ENCODE results near the gene PRRX2.
"Not testable (repeated sequence)": the region's sequence is repeated elsewhere in the genome, so short reads cannot be mapped to it uniquely, and the experiment has no call there.

Gene PRRX2

DNA sequence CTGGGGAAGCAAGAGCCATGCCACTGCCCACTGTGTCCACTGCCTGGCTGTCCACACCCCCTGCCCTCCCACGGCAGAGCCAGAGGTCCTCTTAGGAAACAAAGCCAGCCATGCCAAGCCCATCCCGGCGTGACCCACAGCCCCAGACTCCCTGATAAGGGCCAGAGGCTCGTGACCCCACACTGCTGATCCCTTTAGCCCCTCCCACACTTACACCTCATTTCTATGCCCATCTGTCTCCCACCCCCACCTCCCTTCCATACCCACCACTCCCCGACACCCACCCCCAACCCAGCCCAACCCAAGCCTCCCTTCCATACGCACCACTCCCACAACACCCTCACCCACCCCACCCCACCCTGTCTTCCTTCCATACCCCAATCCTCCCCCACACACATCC lies 70.1 kb downstream of the PRRX2 start:
- no peak for DNase-seq (ENCODE audit: low spot score)

DNA sequence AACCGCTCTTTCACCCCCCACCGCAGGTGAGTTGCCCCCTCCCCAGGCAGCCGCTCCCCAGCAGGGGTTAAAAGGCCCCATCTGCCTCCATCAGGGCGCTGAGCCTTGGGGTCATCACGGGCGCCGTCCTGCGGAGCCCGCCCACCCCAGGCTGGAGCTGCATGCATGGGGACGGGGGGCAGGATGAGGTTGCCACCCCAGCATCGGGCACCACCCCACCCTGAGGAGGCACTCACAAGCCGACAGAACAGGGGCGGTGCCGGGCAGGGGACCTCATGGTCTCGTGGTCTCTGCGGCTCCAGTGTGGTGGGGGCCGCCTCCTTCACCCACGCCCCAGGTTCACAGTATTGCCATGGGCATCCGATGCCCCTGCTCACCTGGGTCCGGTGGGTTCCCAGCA lies 70.9 kb downstream of the PRRX2 start:
- no peak for DNase-seq (ENCODE audit: low spot score)

DNA sequence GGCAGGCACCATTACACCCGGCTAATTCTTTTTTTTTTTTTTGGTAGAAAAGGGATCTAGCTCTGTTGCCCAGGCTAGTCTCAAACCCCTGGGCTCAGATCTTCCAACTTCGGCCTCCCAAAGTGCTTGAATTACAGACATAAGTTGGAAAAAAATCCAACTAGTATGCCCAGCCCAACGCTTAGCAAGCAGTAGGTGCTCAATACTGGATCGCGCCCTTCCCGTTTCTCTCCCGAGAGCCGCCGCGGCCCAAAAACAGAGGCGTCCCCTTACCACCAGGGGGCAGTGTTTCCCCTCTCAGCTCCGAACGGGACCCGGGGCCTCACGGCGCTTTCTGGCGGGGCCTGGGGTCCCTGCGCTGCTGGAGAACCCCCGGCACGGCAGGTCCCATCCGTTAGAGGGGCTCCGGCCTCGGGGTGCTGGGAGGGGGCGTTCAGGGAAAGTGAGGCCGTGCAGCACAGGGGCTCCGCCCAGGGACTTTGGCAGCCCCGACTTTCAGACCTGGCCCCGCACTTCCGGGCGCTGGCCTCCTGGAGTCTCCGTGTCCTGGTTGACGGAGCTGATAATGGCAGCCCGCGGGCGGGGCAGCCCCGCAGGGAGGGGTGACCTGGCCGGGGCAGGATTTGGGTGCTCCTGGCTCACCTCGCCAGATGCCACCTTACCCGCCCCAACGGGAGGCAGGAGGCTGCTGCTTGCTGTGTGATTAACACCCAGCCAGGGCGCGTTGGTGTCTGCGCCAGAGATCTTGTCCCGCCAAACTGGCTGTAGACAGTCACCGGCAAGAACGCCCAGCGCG lies 72.2 kb downstream of the PRRX2 start:
- peak; percentile 39 for DNase-seq (ENCODE audit: low spot score)

DNA sequence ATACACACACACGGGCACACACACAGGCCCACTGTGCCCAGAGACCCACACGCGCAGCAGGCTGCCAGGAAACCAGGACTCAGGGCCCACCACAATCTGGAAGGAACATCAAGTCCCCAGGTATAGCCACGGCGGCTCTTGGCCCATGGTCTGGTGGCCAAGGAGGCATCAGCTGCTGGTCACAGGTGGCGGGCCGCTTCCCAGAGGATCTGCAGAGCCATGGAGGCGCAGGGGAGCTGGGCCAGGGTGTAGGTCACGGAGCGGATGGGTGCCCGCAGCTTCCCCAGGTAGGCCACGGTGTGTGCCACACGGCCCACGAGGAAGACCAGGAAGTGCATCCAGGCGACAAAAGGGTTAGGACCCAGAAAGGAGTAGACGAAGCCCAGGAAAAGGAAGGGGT lies 74.0 kb downstream of the PRRX2 start:
- no peak for DNase-seq (ENCODE audit: low spot score)

DNA sequence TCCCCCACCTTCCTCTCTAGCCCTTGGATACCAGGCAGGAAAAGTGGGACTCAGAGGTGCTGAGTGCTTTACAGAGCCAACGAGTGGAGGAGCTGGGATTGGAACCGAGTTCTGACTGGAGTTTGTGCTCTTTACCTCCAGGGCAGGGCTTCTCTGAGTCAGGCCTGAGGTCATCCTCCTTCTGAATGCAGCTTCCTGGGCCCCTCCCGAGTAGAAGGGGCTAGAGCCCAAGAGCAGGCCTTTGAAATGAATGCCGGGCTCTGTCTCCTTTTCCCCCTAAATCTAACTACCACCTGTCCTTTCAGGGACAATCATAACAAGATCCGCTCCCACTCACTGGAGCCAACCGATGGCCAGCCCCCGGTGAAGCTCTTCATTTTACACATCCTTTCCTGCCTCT lies 74.7 kb downstream of the PRRX2 start:
- DNase-seq (ENCODE audit: low spot score), result no peak

DNA sequence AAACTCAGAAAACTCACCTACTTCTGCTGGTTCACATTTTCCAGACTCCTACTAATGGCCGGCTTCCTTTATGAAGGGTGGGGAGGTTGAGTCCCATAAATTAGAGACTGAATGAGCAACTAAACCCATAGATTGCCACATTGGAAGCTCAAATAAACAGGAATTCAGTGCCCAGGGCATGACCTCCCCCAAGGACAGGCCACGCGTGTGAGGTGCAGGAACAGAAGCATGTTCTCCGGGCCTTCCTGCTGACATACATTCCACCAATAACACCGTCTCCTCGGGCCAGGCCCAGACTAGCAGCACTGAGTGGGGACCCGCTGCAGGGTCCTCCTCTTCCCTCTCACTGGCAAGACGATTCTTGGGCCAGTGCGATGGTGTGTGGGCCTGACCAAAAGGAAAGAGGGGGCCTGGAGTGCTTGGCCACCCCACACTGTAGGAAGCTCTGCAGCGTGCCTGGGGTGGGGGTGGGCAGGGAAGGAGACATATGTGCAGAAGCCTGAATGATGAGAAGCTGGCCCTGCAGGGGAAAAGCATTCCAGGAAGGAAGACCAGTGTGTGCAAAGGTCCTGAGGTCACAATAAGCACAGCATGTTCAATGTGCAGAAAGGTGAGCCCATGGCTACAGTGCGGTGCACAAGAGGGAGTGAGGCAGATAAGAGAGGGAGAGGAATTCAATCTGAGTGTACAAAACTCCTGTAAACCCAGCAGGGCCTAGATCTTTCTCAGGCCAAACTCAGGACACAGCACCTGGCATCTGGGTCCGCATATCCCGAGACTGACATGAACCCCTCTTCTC lies 75.4 kb downstream of the PRRX2 start:
- DNase-seq (ENCODE audit: low spot score), result no peak

DNA sequence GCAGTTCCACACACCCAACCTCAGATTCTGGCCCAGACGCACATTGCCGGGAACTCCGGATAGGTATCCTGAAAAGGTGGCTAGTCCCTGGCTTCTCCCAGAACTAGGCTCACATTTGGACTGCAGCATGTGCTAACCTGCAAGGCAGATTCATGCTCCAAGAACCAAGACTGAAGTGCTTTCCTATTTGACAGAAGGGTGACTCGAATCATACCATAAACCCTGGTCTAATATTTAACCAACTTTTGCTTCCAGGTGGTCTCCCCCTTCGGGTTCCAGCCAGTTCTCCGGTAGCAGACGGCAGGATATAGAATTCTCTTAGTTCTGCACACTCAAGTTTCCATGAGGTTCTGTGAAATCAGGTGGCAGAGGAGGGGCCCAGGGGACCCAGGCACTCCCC lies 79.8 kb downstream of the PRRX2 start:
- no peak for DNase-seq (ENCODE audit: low spot score)

DNA sequence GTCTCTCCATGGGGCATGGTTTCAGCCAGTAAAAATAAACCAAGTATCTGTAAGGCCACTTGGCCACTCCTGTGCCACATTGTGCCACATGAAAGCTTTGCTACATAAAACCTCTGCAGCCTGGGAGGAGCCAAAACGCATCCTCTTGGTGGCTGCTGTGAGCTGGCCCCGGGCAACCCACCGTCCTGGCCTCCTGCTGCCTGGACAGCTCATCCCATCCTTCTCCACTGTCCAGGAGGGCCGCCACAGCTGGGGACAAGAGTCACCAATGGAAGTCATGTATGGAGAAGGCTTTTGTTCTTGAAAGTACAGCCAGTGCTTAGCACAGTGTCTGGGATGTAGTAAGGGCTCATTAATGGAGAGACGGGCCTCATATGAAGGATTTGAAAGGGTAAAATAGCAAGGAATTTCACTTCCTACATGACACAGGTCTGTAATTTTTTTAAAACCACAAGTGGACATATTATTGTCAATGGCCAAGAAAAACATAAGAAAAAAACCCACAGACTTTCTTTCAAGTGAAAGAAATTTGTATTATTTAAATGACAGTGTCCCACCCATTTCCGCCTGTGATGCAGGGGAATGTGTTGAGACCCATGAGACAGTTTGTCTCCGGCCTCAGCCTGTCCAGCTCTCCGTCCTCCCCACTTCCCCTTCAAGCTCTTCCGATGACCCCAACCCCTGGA lies 80.8 kb downstream of the PRRX2 start:
- no peak for DNase-seq (ENCODE audit: low spot score)

DNA sequence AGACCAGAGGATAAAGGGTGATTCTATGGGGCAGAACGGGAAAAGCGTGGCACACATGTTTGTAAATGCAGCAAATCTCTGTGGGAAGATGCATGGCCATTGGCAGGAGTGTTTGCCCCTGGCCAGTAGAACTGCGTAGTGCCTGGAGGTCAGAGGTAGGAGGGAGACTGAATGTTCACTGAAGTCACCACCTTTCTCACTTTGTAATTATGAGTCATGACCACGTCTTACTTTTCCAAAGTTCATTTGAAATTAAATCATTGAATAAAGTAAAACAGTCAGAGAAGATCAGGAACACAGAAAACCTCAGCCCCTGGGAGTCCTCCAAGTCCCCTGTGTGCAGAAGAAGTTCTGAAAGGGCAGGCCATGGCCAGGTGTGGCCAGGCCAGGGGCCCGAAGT lies 82.8 kb downstream of the PRRX2 start:
- DNase-seq (ENCODE audit: low spot score), result no peak

DNA sequence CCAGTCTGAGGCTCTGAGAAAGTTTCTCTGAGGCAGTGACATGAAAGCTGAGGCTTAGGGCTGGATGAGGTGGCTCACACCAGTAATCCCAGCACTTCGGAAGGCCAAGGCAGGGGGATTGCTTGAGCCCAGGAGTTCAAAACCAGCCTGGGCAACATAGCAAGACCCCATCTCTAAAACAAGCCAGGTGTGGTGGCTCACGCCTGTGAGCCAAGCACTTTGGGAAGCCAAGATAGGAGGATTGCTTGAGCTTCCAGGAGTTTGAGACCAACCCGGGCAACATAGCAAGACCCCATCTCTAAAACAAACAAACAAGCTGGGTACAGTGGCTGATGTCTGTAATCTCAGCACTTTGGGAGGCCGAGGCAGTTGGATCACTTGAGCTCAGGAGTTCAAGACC lies 83.6 kb downstream of the PRRX2 start:
- not testable (repeated sequence) for DNase-seq (ENCODE audit: low spot score)

DNA sequence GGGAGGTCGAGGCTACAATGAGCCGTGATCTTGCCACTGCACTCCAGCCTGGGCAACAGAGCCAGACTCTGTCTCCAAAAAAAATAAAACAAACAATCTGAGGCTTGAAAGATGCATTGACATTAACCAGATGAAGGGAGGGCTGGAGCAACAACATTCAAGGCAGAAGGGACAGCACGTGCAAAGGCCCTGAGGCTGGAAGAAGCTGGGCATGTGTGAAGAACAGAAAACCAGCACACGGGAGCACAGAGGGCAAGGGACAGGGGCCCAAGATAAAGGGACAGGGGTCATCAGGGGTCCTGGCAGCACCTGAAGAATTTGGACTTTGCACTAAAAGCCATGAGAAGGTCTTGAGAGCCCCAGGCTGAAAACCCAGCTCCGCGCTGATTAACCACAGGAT lies 84.1 kb downstream of the PRRX2 start:
- no peak for DNase-seq (ENCODE audit: low spot score)

DNA sequence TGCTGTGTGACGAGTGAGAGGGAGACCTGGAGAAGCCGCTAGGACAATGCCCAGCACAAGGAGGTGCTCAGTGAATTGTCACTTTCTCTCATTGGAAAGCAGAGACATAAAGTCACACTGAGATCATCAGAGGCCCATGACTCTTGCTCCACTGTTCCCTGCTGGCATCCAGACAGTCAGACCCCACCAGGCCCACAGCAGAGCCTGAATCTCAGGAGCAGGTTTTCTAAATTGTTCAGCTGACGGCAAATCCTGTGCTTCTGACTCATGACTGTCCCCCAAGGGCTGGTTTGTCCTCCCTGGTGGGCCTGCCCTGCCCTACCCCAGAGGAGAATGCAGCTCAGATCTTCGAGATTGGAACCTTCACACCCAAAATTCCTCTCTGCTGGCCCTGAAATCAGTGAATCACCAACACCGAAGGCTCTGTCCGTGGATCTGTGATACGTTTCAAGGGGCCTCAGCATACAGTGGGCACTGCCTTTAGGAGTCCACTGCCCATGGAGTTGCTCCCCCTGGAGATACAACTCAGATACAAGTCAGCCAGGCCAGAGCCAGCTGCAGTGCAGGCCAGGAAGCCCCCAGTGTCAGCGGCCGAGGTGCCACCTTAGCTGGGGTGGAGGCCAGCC lies 84.7 kb downstream of the PRRX2 start:
- no peak for DNase-seq (ENCODE audit: low spot score)

DNA sequence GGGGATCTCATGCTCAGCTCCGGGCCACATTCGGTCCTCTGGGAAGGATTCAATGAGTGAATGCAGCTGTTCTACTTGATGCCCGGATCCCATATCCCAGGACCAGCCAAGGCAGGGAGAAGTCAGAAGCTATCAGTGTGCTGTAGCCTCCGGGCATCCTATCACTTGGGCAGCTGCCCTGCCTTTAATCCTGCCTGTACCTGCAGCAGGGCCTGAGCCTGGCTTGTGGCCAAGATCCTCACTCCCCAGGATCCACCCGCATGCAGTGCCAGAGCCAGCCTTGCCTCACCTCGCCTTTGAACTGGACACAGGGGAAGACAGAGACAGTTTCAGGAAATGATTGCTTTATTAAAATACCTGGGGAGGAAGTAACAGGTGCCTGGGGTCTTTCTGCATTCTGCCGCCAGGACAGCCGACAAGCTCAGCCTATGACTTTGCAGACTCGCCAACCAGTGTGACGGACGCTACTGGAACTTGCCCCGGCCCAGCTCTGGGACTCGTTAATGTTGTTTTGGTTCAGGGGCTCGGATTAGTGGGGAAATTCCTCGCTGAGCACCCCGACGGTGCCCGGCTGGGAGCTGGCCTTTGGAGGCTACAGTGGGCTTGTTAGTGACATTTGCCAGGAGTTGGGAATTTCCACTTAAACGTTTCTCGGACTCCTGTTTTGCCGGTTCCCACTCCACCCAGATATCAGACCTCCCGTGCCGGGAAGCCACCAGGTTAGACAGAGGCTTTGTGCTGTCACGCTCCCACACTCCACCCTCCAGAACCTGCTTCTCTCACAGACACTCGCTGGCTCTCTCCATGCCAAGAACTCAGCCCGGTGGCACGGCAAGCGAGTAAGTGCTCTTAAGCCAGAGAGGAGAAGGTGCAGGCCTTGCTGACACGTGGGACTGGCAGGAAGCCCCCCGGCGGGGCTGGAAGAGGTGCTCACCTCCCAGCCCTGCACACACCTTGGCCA lies 86.7 kb downstream of the PRRX2 start:
- no peak for DNase-seq (ENCODE audit: low spot score)

DNA sequence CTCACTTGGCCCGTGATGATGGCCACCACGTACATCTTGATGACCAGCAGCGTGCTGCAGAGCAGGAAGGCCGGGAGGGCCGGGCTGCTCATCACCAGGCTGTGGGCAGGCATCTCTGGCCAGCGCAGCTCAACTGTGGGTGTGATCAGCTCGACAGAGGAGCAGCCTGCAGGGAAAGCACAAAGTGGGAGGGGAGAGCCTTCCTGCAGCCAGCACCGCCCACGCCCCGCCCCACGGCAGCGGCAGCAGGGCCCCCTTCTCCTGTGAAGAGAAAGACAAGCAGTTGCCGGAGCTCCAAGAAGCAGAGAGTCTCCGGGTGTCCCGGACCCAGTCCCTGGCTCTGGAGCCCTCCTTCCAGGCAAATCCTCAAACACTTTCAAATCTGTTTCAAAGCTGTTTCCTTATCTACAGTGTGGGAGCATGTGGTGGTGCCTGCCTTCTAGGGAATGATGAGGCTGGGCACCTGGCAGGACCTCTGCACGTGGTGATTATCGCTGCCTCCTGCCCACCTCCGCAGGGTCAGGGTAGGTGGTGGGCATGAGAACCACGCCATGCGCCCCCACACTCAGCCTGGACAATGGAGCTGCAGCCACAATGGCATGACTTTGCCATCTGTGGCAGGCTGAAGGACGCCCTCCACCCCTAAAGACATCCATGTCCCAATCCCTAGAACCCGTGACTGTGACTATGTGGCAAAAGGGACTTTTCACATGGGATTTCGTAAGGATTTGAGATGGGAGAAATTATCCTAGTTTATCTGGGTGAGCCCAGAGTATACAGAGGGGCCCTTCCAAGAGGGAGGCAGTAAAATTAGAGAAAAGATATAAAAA lies 87.7 kb downstream of the PRRX2 start, which contains the start of gene PTGES:
PTGES (minus strand) TSS at position 143 of the 830 bp plus-strand sequence; CDS start at position 113, 30 bp downstream.
- DNase-seq (ENCODE audit: low spot score), result no peak

DNA sequence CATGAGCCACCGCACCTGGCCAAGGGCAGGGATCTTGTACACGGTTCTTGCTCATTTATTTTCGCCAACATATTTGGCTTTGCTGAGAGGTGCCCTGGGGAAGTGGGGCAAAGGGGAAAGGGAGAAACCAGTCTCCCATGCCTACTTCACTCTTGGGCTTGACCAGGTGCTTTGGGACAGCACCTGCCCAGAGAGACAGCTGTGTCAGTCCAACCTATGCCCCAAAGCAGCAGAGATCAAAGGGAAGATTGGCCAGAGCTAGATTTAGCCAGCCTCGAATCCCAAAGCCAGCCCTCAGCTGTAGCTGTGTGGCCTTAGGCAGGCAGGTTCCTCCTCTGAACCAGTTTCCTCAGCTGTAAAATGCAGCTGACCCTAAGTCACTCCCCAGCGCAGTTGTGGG lies 89.7 kb downstream of the PRRX2 start:
- no peak for DNase-seq (ENCODE audit: low spot score)

DNA sequence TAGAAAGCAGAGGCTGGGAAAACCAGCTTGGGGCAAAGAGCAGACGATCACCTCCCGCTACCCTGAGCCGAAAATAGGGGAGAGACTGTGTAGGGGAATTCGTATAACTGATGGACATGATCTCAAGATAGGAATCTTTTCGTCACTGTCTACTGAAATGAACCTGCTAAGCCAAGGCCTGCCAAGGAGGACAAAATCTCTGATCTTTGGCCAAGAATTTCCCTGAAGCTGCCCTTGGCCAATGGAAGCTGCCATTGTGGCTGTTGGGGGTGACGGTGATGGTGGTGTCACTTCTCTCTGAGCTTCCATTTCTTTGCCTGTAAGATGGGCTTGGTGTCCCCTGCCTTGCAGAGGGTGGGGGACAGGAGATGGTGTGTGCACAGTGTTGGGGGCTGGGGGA lies 90.7 kb downstream of the PRRX2 start:
- DNase-seq (ENCODE audit: low spot score), result no peak

DNA sequence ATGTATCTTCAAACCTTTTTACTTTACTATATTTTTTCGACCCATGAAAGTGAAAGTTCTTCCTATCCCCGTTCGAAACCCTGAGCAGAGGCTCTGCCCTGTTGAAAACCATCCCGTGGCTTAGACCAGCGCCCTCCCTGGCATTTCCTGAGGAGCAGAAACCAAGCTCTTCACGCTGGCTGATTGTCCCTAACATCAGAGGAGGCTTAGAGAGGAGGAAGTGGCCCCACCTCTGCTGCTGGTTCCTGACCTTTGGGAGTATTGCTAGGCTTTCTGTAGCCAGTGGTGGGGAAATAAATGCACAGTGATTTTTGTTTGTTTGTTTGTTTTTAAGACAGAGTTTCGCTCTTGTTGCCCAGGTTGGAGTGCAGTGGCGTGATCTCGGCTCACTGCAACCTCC lies 91.6 kb downstream of the PRRX2 start:
- DNase-seq (ENCODE audit: low spot score), result no peak

DNA sequence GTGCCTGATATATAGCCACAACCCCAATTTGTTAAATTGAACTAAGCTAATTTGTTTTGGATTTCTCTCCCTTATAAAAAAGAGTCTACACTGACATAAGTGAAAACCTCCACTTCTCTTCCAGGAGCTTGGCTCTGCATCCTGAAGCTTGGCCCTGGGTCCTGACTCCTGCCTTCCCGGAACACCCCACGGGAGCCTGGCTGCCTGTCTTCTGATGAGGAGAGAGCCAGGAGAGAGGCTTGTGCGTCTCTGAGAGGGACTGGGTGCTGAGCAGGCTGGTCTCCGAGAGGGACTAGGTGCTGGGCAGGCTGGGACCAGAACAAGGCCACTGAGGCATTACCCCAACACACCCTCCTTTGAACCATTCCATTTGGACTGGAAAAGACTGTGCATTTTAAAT lies 93.9 kb downstream of the PRRX2 start:
- DNase-seq (ENCODE audit: low spot score), result no peak

DNA sequence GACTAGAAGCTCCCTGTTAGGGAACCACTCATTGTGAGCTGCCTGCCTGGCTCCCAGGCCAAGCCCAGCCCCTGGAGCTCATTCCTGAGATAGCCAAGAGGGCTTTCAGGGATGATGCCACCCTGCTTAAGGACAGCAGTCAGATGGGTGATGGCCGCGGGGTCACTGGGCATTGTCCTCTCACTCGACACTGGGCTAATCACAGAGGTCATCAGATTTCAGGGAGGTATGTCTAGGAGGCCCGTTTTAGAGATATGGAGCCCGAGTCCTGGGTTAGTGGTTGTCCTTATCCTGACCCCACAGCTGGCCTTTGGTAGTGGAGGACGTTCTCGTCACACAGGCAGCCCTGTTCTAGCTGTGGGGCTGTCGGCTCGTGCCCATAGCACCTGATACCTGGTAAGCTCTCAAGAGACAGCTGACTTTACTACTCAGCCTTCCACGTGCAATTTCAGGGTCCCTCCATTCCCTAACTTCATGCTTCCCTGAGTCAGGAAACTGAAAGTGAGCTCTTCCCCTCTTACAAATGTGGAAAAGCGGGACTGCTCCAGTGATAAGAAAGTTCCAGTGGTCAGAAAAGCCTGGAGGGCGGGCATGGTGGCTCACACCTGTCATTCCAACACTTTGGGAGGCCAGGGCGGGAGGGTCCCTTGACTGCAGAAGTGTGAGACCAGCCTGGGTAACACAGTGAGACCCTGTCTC lies 94.5 kb downstream of the PRRX2 start:
- DNase-seq (ENCODE audit: low spot score), result no peak

DNA sequence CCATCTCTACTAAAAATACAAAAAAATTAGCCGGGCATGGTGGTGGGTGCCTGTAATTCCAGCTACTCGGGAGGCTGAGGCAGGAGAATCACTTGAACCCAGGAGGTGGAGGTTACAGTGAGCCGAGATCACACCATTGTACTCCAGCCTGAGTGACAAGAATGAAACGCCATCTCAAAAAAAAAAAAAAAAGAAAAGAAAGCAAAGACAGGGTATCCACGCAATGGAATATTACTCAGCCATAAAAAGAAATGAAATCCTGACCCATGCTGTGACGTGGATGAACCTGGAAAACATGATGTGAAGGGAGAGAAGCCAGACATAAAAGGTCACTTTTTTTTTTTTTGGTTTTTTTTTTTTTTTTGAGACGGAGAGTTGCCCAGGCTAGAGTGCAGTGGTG lies 95.3 kb downstream of the PRRX2 start:
- DNase-seq (ENCODE audit: low spot score), result not testable (repeated sequence)
